ENCODE measurements around the gene NFATC3.

GRCh38 chr16:68227850-68228553 lies 142.8 kb downstream of the NFATC3 start:
- TF ChIP-seq, protein P1, sequence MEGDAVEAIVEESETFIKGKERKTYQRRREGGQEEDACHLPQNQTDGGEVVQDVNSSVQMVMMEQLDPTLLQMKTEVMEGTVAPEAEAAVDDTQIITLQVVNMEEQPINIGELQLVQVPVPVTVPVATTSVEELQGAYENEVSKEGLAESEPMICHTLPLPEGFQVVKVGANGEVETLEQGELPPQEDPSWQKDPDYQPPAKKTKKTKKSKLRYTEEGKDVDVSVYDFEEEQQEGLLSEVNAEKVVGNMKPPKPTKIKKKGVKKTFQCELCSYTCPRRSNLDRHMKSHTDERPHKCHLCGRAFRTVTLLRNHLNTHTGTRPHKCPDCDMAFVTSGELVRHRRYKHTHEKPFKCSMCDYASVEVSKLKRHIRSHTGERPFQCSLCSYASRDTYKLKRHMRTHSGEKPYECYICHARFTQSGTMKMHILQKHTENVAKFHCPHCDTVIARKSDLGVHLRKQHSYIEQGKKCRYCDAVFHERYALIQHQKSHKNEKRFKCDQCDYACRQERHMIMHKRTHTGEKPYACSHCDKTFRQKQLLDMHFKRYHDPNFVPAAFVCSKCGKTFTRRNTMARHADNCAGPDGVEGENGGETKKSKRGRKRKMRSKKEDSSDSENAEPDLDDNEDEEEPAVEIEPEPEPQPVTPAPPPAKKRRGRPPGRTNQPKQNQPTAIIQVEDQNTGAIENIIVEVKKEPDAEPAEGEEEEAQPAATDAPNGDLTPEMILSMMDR (IDR thresholded peaks at IDR 0.05), result no peak
- no peak for TF ChIP-seq EZH2 (IDR thresholded peaks at IDR 0.05)
- no peak for TF ChIP-seq EZH2phosphoT487 (IDR thresholded peaks at IDR 0.05)

Data from neural progenitor cell (in vitro differentiated cells).